Stimulated activated memory B cell treated with anti-CD40 and anti-IgM and Interleukin-4, amounts not matched to agents 10 μg/mL and 1 μg/mL and 100 μg/mL, for 72 hours (primary cell): ENCODE measurements around the gene RND2.
"Not testable (repeated sequence)": the region's sequence is repeated elsewhere in the genome, so short reads cannot be mapped to it uniquely, and the experiment has no call there.

Experiments used
- ATAC-seq: fragments of 150-1000 bp; cut with Tn5 transposase; 2 replicates; pipeline ENCODE4 v1.10.0; 2021
- H3K27ac Mint-ChIP-seq: one replicate; pipeline ENCODE4 v1.8.0; 2022; ENCODE audit warnings: mild to moderate bottlenecking, mixed read lengths
- H3K27me3 Mint-ChIP-seq: one replicate; pipeline ENCODE4 v1.8.0; 2022; ENCODE audit warnings: mixed read lengths
- H3K36me3 Mint-ChIP-seq: one replicate; pipeline ENCODE4 v1.8.0; 2022; ENCODE audit warnings: mixed read lengths
- H3K4me1 Mint-ChIP-seq: one replicate; pipeline ENCODE4 v1.8.0; 2022; ENCODE audit warnings: mixed read lengths
- H3K4me3 Mint-ChIP-seq: one replicate; pipeline ENCODE4 v1.8.0; 2022; ENCODE audit warnings: mild to moderate bottlenecking, moderate library complexity, mixed read lengths
- H3K9me3 Mint-ChIP-seq: one replicate; pipeline ENCODE4 v1.8.0; 2022; ENCODE audit warnings: mixed read lengths

RND2 gene

GRCh38 chr17:43031666-43032065 is 6.6 kb downstream of the RND2 start:
- Mint-ChIP-seq H3K27me3 (no peaks in the 10 kb centered on the region), H3K27ac (no peak overlapping the region), H3K9me3 (no peaks in the 10 kb centered on the region), H3K4me3 (no peak overlapping the region), H3K4me1 (no peaks in the 10 kb centered on the region), H3K36me3 (no peaks in the 10 kb centered on the region)
- no peak for ATAC-seq

DNA sequence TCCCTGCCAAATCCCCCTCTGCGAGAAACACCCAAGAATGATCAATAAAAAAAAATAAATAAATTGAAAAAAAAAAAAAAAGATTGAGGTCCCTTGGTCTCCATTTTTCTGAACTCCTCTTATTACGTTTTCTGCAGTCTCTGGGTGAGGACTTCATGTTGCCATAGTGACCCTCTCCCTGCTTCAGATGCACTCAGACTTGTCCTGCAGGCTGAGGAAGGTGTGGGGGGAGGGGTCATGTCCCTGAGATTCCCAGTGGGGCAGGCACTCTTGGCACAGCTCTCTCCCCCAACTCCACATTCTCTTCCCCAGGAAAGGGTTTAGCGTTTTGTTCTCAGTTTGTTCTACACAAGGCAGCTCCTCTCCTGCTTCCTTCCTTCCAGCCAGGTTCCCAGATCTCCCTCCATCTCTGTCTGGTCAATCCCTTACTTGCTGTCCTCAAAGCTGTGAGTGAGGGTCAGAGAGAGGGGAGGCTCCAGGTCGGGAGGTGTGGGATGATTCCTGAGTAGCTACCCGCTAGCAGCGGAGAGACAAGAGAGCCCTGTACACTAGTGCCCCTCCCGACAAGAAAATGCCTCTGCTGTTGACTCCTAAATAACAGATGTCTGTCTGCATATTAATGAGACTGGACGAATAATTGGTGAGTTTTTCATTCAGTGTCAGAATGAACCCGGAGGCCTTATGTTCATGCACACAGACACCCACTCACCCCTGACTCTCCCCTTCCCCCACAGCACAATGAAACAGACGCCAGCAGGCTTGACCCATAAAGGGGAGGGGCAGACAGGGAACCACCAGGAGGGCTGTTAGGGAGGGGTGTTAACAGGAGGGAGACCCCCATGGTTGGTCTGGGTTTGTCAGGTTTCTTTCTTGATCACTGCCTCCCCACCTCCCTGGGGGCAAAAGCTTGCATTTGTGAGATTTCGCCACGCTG is 9.2 kb downstream of the RND2 start:
- Mint-ChIP-seq H3K4me3 (no peak overlapping the region), H3K36me3 (no peaks in the 10 kb centered on the region), H3K9me3 (no peaks in the 10 kb centered on the region), H3K27ac (no peak overlapping the region), H3K4me1 (no peaks in the 10 kb centered on the region), H3K27me3 (no peaks in the 10 kb centered on the region)
- no peak for ATAC-seq

DNA sequence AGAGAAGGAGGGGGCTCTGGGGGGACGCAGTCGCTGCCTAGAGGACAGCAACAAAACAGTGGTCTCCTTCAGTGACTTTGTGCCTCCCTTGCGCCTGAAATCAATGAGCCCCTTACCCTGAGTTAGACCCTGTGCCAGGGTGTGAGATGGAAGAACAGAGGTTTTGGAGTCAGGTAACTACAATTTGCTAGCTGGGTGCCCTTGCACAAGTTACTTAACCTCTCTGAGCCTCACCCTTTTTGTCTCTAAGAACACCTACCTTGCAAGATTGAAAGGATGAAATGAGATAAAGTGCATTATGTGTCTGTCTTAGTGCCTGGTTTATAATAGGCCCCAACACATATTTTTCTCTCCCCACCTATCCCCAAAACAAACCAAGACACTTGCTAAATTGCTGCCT is 9.9 kb downstream of the RND2 start:
- no peaks in the 10 kb centered on the region for H3K36me3 Mint-ChIP-seq
- no peak for ATAC-seq
- no peaks in the 10 kb centered on the region for H3K9me3 Mint-ChIP-seq
- no peak overlapping the region for H3K4me3 Mint-ChIP-seq
- no peaks in the 10 kb centered on the region for H3K27me3 Mint-ChIP-seq
- H3K27ac Mint-ChIP-seq, result no peak overlapping the region
- no peaks in the 10 kb centered on the region for H3K4me1 Mint-ChIP-seq

DNA sequence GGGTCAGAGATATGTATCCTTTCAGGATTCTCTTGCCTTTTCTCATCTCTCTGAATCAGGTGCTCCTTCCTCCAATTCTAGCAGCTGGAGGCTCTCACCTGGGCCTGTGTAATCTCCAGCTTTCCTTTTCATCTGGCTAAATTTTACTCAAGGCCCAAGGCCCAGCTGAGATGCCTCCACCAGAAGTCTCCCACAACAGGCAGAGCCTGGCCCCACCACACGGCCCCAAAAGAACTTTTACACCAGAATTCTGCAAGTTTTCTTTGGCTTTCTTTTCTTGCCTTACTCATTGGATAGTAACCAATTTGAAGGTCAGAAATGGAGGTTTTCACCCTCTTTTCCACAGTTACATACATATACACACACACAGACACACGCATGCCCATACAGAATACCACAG is 14.6 kb downstream of the RND2 start:
- Mint-ChIP-seq H3K36me3 (no peaks in the 10 kb centered on the region), H3K27me3 (no peaks in the 10 kb centered on the region), H3K9me3 (no peaks in the 10 kb centered on the region), H3K27ac (no peak overlapping the region), H3K4me1 (no peaks in the 10 kb centered on the region), H3K4me3 (no peak overlapping the region)
- no peak for ATAC-seq

- Mint-ChIP-seq H3K27me3 (no peaks in the 10 kb centered on the region), H3K36me3 (no peaks in the 10 kb centered on the region), H3K4me1 (no peaks in the 10 kb centered on the region), H3K27ac (no peak overlapping the region), H3K9me3 (no peaks in the 10 kb centered on the region), H3K4me3 (no peak overlapping the region)
- no peak for ATAC-seq
These were observed 15.6 kb downstream of the RND2 start for GRCh38 chr17:43040655-43041054.

GRCh38 chr17:43042025-43042628 is 17.1 kb downstream of the RND2 start:
- no peak for ATAC-seq
- Mint-ChIP-seq H3K27ac (no peak overlapping the region), H3K9me3 (no peaks in the 10 kb centered on the region), H3K4me3 (no peak overlapping the region), H3K36me3 (no peaks in the 10 kb centered on the region), H3K27me3 (no peaks in the 10 kb centered on the region), H3K4me1 (no peaks in the 10 kb centered on the region)

- ATAC-seq, result no peak
- H3K9me3 Mint-ChIP-seq, result no peaks in the 10 kb centered on the region
- peaks cover 3% of the 10 kb centered on the region for H3K36me3 Mint-ChIP-seq
- no peaks in the 10 kb centered on the region for H3K27me3 Mint-ChIP-seq
- no peak overlapping the region for H3K27ac Mint-ChIP-seq
- no peaks in the 10 kb centered on the region for H3K4me1 Mint-ChIP-seq
- no peak overlapping the region for H3K4me3 Mint-ChIP-seq
These were observed 18.3 kb downstream of the RND2 start for GRCh38 chr17:43043307-43043706.

- H3K36me3 Mint-ChIP-seq, result peaks cover 7% of the 10 kb centered on the region
These were observed 19.0 kb downstream of the RND2 start for GRCh38 chr17:43044024-43044423.

GRCh38 chr17:43051969-43052368 is 26.9 kb downstream of the RND2 start:
- Mint-ChIP-seq H3K4me1 (no peaks in the 10 kb centered on the region), H3K27ac (no peak overlapping the region), H3K9me3 (no peaks in the 10 kb centered on the region), H3K27me3 (no peaks in the 10 kb centered on the region), H3K36me3 (peaks cover 40% of the 10 kb centered on the region), H3K4me3 (no peak overlapping the region)
- no peak for ATAC-seq

More at GRCh38 chr17:43044024-43044423, 19.0 kb downstream of the RND2 start:
- H3K27me3 Mint-ChIP-seq, result no peaks in the 10 kb centered on the region
- no peaks in the 10 kb centered on the region for H3K4me1 Mint-ChIP-seq
- no peaks in the 10 kb centered on the region for H3K9me3 Mint-ChIP-seq
- no peak overlapping the region for H3K27ac Mint-ChIP-seq
- no peak overlapping the region for H3K4me3 Mint-ChIP-seq
- ATAC-seq, result no peak

DNA sequence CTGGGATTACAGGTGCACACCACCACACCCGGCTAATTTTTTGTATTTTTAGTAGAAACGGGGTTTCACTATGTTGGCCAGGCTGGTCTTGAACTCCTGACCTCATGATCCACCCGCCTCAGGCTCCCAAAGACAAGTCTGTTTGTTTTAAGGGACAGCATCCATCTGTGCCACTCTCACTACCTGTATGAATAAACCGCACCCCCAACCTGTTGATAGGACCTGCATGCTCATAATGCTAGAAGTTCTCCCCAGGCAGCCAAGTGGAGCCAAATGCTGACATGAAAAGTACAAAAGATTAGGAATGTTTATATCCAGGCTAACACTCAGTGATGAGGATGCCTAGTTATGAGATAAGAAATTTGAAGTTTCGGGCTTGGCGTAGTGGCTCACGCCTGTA is 28.0 kb downstream of the RND2 start:
- not testable (repeated sequence) for ATAC-seq, H3K4me1 Mint-ChIP-seq, H3K27me3 Mint-ChIP-seq, H3K27ac Mint-ChIP-seq, H3K4me3 Mint-ChIP-seq, H3K9me3 Mint-ChIP-seq
- H3K36me3 Mint-ChIP-seq, result peaks cover 43% of the 10 kb centered on the region

DNA sequence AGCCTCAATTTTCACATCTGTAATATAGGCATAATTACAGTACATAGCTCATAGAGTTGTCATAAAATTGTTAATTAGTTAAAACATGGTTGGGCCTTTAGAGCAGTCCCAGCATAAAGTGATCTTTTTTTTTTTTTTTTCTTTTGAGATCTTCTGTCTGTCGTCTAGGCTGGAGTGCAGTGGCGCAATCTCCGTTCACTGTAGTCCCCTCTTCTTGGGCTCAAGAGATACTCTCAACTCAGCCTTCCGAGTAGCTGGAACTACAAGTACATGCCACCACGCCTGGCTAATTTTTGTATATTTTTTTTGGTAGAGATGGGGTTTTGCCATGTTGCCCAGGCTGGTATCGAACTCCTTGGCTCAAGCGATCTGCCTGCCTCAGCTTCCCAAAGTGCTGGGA is 31.0 kb downstream of the RND2 start:
- no peak for ATAC-seq
- Mint-ChIP-seq H3K27me3 (no peaks in the 10 kb centered on the region), H3K4me1 (no peaks in the 10 kb centered on the region), H3K4me3 (no peak overlapping the region), H3K36me3 (peaks cover 32% of the 10 kb centered on the region), H3K9me3 (no peaks in the 10 kb centered on the region), H3K27ac (no peak overlapping the region)

DNA sequence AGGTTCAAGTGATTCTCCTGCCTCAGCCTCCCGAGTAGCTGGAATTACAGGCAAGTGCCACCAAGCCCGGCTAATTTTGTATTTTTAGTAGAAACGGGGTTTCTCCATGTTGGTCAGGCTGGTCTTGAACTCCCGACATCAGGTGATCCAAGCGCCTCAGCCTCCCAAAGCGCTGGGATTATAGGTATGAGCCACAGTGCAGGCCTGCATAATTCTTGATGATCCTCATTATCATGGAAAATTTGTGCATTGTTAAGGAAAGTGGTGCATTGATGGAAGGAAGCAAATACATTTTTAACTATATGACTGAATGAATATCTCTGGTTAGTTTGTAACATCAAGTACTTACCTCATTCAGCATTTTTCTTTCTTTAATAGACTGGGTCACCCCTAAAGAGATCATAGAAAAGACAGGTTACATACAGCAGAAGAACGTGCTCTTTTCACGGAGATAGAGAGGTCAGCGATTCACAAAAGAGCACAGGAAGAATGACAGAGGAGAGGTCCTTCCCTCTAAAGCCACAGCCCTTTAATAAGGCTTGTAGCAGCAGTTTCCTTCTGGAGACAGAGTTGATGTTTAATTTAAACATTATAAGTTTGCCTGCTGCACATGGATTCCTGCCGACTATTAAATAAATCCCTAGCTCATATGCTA is 38.1 kb downstream of the RND2 start:
- Mint-ChIP-seq H3K27ac (no peak overlapping the region), H3K27me3 (no peaks in the 10 kb centered on the region), H3K4me1 (no peaks in the 10 kb centered on the region), H3K4me3 (no peak overlapping the region), H3K36me3 (peaks cover 15% of the 10 kb centered on the region), H3K9me3 (no peaks in the 10 kb centered on the region)
- ATAC-seq, result no peak

- ATAC-seq, result no peak
- H3K9me3 Mint-ChIP-seq, result no peaks in the 10 kb centered on the region
- H3K36me3 Mint-ChIP-seq, result no peaks in the 10 kb centered on the region
- H3K27me3 Mint-ChIP-seq, result no peaks in the 10 kb centered on the region
- H3K4me3 Mint-ChIP-seq, result no peak overlapping the region
- H3K27ac Mint-ChIP-seq, result no peak overlapping the region
- H3K4me1 Mint-ChIP-seq, result no peaks in the 10 kb centered on the region
These were observed 43.7 kb downstream of the RND2 start for GRCh38 chr17:43068570-43069367.

DNA sequence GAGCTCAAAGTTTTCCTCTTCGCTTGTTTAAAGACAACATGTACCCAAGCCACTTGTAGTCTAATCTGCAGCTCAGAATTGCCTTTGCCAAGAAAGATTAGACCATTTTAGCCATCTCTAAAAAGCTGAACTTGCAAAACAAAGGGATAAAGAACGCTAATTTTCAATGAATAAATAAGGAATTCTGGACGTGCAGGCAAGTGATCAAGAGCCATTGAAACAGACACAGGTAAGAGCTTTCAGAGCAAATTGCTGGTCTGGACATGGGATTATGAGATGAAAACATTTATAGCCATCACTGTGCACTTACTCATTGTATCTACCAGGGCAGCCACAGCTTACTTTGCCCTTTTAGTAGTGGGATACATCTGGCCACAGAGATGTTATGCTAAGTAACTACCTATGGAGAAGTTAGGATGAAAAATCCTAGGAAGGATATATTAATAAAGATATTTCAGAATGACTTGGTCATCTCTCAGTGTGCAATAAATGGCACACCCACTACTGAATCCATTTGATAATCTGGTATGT is 44.4 kb downstream of the RND2 start:
- H3K9me3 Mint-ChIP-seq, result no peaks in the 10 kb centered on the region
- H3K4me3 Mint-ChIP-seq, result no peak overlapping the region

DNA sequence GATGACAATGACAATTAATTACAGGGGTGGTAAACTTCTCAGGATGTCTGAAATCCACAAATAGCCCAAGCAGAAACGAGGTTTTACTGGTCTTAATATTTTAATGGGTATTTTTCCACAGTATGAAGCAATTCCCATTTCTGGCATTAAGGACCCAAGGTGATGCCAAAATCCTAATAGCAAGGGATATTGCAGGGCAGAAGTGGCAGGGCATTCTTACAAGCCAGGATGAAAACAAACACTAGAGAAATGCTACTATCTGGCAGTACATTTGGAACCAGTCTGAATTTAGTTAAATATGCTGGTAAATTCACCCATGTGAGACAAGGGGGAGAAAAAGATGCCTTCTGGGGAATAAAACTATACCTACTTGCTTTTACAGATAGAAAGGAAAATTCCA is 45.2 kb downstream of the RND2 start:
- Mint-ChIP-seq H3K4me1 (no peaks in the 10 kb centered on the region), H3K4me3 (no peak overlapping the region), H3K36me3 (no peaks in the 10 kb centered on the region), H3K9me3 (no peaks in the 10 kb centered on the region), H3K27me3 (no peaks in the 10 kb centered on the region), H3K27ac (no peak overlapping the region)
- ATAC-seq, result no peak

More for the DNA sequence above, 44.4 kb downstream of the RND2 start:
- Mint-ChIP-seq H3K27ac (no peak overlapping the region), H3K27me3 (no peaks in the 10 kb centered on the region), H3K4me1 (no peaks in the 10 kb centered on the region), H3K36me3 (no peaks in the 10 kb centered on the region)
- ATAC-seq, result no peak
